Measurements from ENCODE around the gene TMEM134.

GRCh38 chr11:67502328-67502979, 33.4 kb upstream of the TMEM134 start:
- no peak for TF ChIP-seq GATA2 (IDR thresholded peaks at IDR 0.05; ENCODE audit: low read depth, low read length)
- TF ChIP-seq GATA3 (IDR thresholded peaks at IDR 0.05; ENCODE audit: low read depth, low read length), result no peak

All from SH-SY5Y (cell line).